Neural cell (in vitro differentiated cells): ENCODE measurements around the gene ADGRG3. TPM values are rescaled to one million over a fixed set of nuclear protein-coding genes. Genes with fewer than 3 reads are reported as not detected.

Source experiments
- H2AFZ ChIP-seq: fragments of 200-600, 300-800 bp; sonication (generic), shearing (Covaris generic); 2 replicates; pipeline ENCODE4 v1.6.0; 2014; ENCODE audit warnings: low read depth, mild to moderate bottlenecking, antibody characterized with exemption, low read length, moderate library complexity
- H3F3A ChIP-seq: fragments of 200-600 bp; shearing (Covaris generic); 2 replicates; pipeline ENCODE4 v1.6.1; 2016; ENCODE audit warnings: mild to moderate bottlenecking, moderate library complexity, mixed read lengths, antibody characterized with exemption, low read length; ENCODE audit not compliant: insufficient read depth, poor library complexity, severe bottlenecking
- H3K27ac ChIP-seq: fragments of 200-600, 300-800 bp; sonication (generic), shearing (Covaris generic); 2 replicates; pipeline ENCODE4 v1.5.1; 2014; ENCODE audit warnings: mild to moderate bottlenecking, low read length, moderate library complexity
- H3K27me3 ChIP-seq: fragments of 300-800, 200-600 bp; sonication (generic), shearing (Covaris generic); 2 replicates; pipeline ENCODE4 v1.6.0; 2014; ENCODE audit warnings: mild to moderate bottlenecking, low read depth, low read length, moderate library complexity; ENCODE audit not compliant: insufficient read depth
- H3K36me3 ChIP-seq: fragments of 300-800, 200-600 bp; sonication (generic), shearing (Covaris generic); 2 replicates; pipeline ENCODE4 v1.5.1; 2014; ENCODE audit warnings: mild to moderate bottlenecking, antibody characterized with exemption, low read length, moderate library complexity; ENCODE audit not compliant: insufficient read depth
- H3K4me2 ChIP-seq: fragments of 300-800, 200-600 bp; sonication (generic), shearing (Covaris generic); 2 replicates; pipeline ENCODE4 v1.6.0; 2014; ENCODE audit warnings: mild to moderate bottlenecking, low read length
- H3K4me3 ChIP-seq: fragments of 300-800, 200-600 bp; sonication (generic), shearing (Covaris generic); 2 replicates; pipeline ENCODE4 v1.5.1; 2014; ENCODE audit warnings: mild to moderate bottlenecking, low read length, moderate library complexity
- H3K79me2 ChIP-seq: fragments of 200-600 bp; shearing (Covaris generic); replicated peaks from 2 replicates; pipeline ENCODE4 v1.6.0; 2014; ENCODE audit warnings: mild to moderate bottlenecking, low read length, moderate library complexity; ENCODE audit not compliant: insufficient read depth
- H3K9ac ChIP-seq: fragments of 300-800, 200-600 bp; sonication (generic), shearing (Covaris generic); 2 replicates; pipeline ENCODE4 v1.6.1; 2016; ENCODE audit warnings: mild to moderate bottlenecking, low read length, mixed read lengths
- H3K9me2 ChIP-seq: fragments of 200-600 bp; shearing (Covaris generic); 2 replicates; pipeline ENCODE4 v1.6.1; 2016; ENCODE audit warnings: mild to moderate bottlenecking, low read length, mixed read lengths; ENCODE audit not compliant: insufficient read depth
- H3K9me3 ChIP-seq: fragments of 200-600, 300-800 bp; sonication (generic), shearing (Covaris generic); 2 replicates; pipeline ENCODE4 v1.6.1; 2016; ENCODE audit warnings: mild to moderate bottlenecking, mixed run types, low read length, moderate library complexity, mixed read lengths
- H4K20me1 ChIP-seq: fragments of 200-600 bp; shearing (Covaris generic); 2 replicates; pipeline ENCODE4 v1.6.1; 2016; ENCODE audit warnings: mild to moderate bottlenecking, mixed run types; ENCODE audit not compliant: insufficient read depth
- CTCF ChIP-seq: fragments of 450-650 bp; IDR thresholded peaks from 2 replicates; pipeline ENCODE4 v1.5.1; 2014; ENCODE audit warnings: antibody characterized with exemption, mild to moderate bottlenecking, moderate library complexity; ENCODE audit not compliant: poor library complexity, severe bottlenecking
- EP300 ChIP-seq: fragments of 450-650 bp; conservative IDR thresholded peaks from 2 replicates; pipeline ENCODE4 v1.6.1; 2014; ENCODE audit warnings: antibody characterized with exemption, mild to moderate bottlenecking, moderate library complexity; ENCODE audit not compliant: poor library complexity, severe bottlenecking
- EZH2 ChIP-seq: fragments of 200-600, 300-800 bp; shearing (Covaris generic), sonication (generic); IDR thresholded peaks from 2 replicates; pipeline ENCODE4 v1.6.1; 2014; ENCODE audit warnings: antibody characterized with exemption, low read length, borderline replicate concordance, mild to moderate bottlenecking; ENCODE audit not compliant: insufficient read depth, poor library complexity, severe bottlenecking
- MXI1 ChIP-seq: fragments of 450-650 bp; conservative IDR thresholded peaks from 2 replicates; pipeline ENCODE4 v1.6.1; 2014; ENCODE audit warnings: antibody characterized with exemption, mild to moderate bottlenecking; ENCODE audit not compliant: poor library complexity, severe bottlenecking
- POLR2AphosphoS5 ChIP-seq: IDR thresholded peaks from 2 replicates; pipeline ENCODE4 v1.6.1; 2012
- RAD21 ChIP-seq: fragments of 450-650 bp; conservative IDR thresholded peaks from 2 replicates; pipeline ENCODE4 v1.6.1; 2014; ENCODE audit warnings: antibody characterized with exemption, mild to moderate bottlenecking, moderate library complexity
- SMC3 ChIP-seq: fragments of 450-650 bp; conservative IDR thresholded peaks from 2 replicates; pipeline ENCODE4 v1.6.1; 2014; ENCODE audit warnings: antibody characterized with exemption, mild to moderate bottlenecking, moderate library complexity; ENCODE audit not compliant: poor library complexity
- TAF1 ChIP-seq: IDR thresholded peaks from 2 replicates; pipeline ENCODE4 v1.6.1; 2012; ENCODE audit warnings: low read depth
- polyA plus RNA-seq: library from polyadenylated mRNA; depleted of rRNA; stranded (reverse); fragments of >200 nt; gene quantifications from 2 replicates; pipeline ENCODE4 v1.2.3, GENCODE V29; 2014
- TF ChIP-seq, protein P1 (sequence below): IDR thresholded peaks from 2 replicates; pipeline ENCODE4 v1.6.1; 2012; ENCODE audit warnings: borderline replicate concordance

ADGRG3 gene
- polyA plus RNA-seq, 1 donor from 2014 or later: 0.62 TPM

DNA sequence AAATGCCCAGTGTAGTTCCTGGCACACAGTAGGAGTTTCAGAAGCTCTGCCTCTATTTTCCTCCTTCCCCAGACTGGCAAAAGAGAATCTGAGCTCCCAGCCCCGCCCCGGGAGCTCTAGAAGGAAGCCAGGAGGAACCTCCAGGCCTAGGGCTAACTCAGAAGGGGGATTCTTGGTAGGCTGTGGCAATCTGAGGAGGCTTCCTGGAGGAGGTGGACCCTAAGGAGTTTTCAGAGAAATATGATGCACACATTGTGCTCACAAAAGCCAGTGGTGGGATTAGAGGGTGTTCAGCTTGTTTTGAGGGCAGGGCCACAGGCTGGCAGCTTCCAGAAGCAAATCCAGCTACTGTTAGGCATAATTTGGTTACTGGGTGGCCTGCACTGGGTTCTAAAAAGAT lies 29.7 kb upstream of the ADGRG3 start:
- Histone ChIP-seq H3K4me2 (no peak overlapping the region), H3K4me3 (no peak overlapping the region), H3K9ac (peak overlapping the region; percentile 38)

GRCh38 chr16:57639172-57639887 lies 28.8 kb upstream of the ADGRG3 start:
- peak overlapping the region; percentile 96 for H3K27ac ChIP-seq
- peak overlapping the region; percentile 95 for H3K9ac ChIP-seq
- H4K20me1 ChIP-seq: peaks cover 17% of the 10 kb centered on the region
- peak overlapping the region; percentile 83 for H3K4me3 ChIP-seq
- H3F3A ChIP-seq: no peaks in the 10 kb centered on the region
- H3K9me2 ChIP-seq: no peaks in the 10 kb centered on the region
- TF ChIP-seq POLR2AphosphoS5 (peak; percentile 96), TAF1 (no peak), RAD21 (peak; percentile 50), EP300 (peak; percentile 83), SMC3 (peak; percentile 51), MXI1 (peak; percentile 97), EZH2 (no peak), CTCF (no peak)
- TF ChIP-seq, protein P1, sequence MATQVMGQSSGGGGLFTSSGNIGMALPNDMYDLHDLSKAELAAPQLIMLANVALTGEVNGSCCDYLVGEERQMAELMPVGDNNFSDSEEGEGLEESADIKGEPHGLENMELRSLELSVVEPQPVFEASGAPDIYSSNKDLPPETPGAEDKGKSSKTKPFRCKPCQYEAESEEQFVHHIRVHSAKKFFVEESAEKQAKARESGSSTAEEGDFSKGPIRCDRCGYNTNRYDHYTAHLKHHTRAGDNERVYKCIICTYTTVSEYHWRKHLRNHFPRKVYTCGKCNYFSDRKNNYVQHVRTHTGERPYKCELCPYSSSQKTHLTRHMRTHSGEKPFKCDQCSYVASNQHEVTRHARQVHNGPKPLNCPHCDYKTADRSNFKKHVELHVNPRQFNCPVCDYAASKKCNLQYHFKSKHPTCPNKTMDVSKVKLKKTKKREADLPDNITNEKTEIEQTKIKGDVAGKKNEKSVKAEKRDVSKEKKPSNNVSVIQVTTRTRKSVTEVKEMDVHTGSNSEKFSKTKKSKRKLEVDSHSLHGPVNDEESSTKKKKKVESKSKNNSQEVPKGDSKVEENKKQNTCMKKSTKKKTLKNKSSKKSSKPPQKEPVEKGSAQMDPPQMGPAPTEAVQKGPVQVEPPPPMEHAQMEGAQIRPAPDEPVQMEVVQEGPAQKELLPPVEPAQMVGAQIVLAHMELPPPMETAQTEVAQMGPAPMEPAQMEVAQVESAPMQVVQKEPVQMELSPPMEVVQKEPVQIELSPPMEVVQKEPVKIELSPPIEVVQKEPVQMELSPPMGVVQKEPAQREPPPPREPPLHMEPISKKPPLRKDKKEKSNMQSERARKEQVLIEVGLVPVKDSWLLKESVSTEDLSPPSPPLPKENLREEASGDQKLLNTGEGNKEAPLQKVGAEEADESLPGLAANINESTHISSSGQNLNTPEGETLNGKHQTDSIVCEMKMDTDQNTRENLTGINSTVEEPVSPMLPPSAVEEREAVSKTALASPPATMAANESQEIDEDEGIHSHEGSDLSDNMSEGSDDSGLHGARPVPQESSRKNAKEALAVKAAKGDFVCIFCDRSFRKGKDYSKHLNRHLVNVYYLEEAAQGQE: peak; percentile 89
- H3K4me2 ChIP-seq: peak overlapping the region; percentile 91
- peaks cover 56% of the 10 kb centered on the region for H3K79me2 ChIP-seq
- no peaks in the 10 kb centered on the region for H3K9me3 ChIP-seq
- peak overlapping the region; percentile 29 for H2AFZ ChIP-seq
- no peaks in the 10 kb centered on the region for H3K27me3 ChIP-seq
- peaks cover under 1% of the 10 kb centered on the region for H3K36me3 ChIP-seq

More for the DNA sequence above, 29.7 kb upstream of the ADGRG3 start:
- H3K9me3 ChIP-seq: no peaks in the 10 kb centered on the region
- no peaks in the 10 kb centered on the region for H3F3A ChIP-seq
- no peak overlapping the region for H2AFZ ChIP-seq
- peaks cover 14% of the 10 kb centered on the region for H4K20me1 ChIP-seq
- no peaks in the 10 kb centered on the region for H3K9me2 ChIP-seq
- H3K79me2 ChIP-seq: peaks cover 51% of the 10 kb centered on the region
- peak overlapping the region; percentile 96 for H3K27ac ChIP-seq
- no peaks in the 10 kb centered on the region for H3K36me3 ChIP-seq
- TF ChIP-seq, protein P1: no peak
- H3K27me3 ChIP-seq: no peaks in the 10 kb centered on the region
